Measurements from ENCODE around the gene SLC12A7.
"Not testable (repeated sequence)": the region's sequence is repeated elsewhere in the genome, so short reads cannot be mapped to it uniquely, and the experiment has no call there.

Gene SLC12A7

DNA sequence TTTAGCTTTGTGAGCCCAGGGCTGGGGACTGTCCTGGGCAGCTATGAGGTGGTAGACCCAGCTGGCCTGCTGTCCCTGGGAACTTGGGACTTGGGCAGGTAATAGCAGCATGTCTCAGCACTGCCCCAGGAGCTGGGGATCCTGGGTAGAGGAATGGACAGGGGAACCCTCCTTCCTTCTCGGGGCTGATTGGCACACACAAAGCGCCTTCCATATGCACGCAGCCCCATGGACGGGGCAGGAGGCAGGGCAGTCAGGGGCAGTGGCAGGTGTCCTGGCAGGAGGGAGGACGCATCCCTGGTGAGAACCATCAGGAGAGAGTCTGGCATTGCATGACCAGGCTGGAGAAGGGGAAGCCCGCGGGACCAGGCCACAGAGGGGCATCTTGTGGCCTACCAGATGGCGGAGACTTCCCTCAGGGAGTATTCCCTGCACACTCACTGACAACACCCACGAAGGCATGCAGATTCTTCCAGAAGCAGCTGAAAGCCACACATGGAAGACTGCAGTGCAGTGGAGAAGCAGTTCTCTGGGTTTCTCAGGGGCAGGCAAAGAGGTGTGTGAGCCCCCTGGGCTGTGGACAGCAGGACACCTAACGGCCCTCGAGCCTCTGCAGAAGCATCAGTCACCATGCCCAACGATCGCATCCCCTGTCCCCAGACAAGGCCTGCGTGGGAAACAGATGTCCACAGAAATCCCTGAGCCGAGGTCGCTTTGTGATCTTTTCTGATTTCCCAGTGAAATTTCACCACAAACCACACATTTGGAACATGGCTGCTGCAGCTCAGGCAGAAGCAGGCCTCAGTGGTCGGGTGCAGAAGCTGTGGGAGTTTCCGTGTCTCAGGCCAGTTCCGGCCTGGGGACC is 110.2 kb downstream of the SLC12A7 start:
- TF ChIP-seq, protein P1, sequence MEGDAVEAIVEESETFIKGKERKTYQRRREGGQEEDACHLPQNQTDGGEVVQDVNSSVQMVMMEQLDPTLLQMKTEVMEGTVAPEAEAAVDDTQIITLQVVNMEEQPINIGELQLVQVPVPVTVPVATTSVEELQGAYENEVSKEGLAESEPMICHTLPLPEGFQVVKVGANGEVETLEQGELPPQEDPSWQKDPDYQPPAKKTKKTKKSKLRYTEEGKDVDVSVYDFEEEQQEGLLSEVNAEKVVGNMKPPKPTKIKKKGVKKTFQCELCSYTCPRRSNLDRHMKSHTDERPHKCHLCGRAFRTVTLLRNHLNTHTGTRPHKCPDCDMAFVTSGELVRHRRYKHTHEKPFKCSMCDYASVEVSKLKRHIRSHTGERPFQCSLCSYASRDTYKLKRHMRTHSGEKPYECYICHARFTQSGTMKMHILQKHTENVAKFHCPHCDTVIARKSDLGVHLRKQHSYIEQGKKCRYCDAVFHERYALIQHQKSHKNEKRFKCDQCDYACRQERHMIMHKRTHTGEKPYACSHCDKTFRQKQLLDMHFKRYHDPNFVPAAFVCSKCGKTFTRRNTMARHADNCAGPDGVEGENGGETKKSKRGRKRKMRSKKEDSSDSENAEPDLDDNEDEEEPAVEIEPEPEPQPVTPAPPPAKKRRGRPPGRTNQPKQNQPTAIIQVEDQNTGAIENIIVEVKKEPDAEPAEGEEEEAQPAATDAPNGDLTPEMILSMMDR (IDR thresholded peaks at IDR 0.05; ENCODE audit: low read depth, low read length), result no peak
- in situ Hi-C loops (cut with HindIII; ENCODE audit: low sequenced_read_pairs), result no loop called here
- DNase-seq (ENCODE audit: low read depth, low spot score), result no peak
- H3K4me3 ChIP-seq (ENCODE audit: low read depth, low read length), result no peak overlapping the region

DNA sequence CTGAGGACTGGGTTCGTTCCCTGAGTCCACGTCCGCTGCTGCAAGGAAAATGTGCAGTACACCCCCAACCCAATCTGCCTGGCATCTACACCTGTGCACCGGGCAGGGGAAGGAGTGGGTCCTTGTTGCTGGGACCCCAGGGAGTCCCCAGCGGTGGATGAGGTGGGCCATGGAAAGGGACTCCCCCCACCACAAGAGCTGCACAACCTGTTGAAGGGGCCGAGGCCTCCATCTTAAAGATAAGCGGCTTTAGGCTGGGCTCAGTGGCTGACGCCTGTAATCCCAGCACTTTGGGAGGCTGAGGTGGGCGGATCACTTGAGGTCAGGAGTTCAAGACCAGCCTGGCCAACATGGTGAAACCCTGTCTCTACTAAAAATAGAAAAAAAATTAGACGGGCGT is 111.0 kb downstream of the SLC12A7 start:
- DNase-seq (ENCODE audit: low read depth, low spot score); H3K4me3 ChIP-seq (ENCODE audit: low read depth, low read length); in situ Hi-C loops (cut with HindIII; ENCODE audit: low sequenced_read_pairs): not testable (repeated sequence)
